Kidney (tissue), 14 donors: ENCODE measurements around the gene MAP7D3. TPM values are rescaled to one million over a fixed set of nuclear protein-coding genes. Genes with fewer than 3 reads are reported as not detected.

Source experiments
- DNase-seq, 5 donors: peaks; one replicate each; pipeline ENCODE4 v3.0.0-alpha.2; 2013 to 2020
- FAIRE-seq: peaks from 2 replicates; lab custom pipeline; 2012; peaks lifted over from hg19 to GRCh38; lab: Jason Lieb, UNC
- H3K27ac ChIP-seq, 2 donors: one replicate each; pipeline ENCODE4 v1.7.0; 2013; ENCODE audit warnings: low read depth in 2 of 2, low read length in 2 of 2, inconsistent platforms in 1 of 2
- H3K27me3 ChIP-seq: one replicate; pipeline ENCODE4 v1.7.1; 2013; ENCODE audit warnings: low read length, inconsistent platforms; ENCODE audit not compliant: control insufficient read depth, insufficient read depth
- H3K36me3 ChIP-seq, 3 donors: one replicate each; pipeline versions ENCODE4 v1.7.0 to v1.7.1; 2013; ENCODE audit warnings: low read length in 3 of 3, control low read depth in 1 of 3, inconsistent platforms in 1 of 3; ENCODE audit not compliant: insufficient read depth in 3 of 3, control insufficient read depth in 2 of 3
- H3K4me1 ChIP-seq, 3 donors: one replicate each; pipeline versions ENCODE4 v1.7.0 to v1.7.1; 2013; ENCODE audit warnings: low read length in 3 of 3, inconsistent platforms in 1 of 3, low read depth in 1 of 3; ENCODE audit not compliant: control insufficient read depth in 2 of 3, insufficient read depth in 2 of 3
- H3K4me3 ChIP-seq, 3 donors: one replicate each; pipeline versions ENCODE4 v1.7.0 to v1.8.1; 2013; ENCODE audit warnings: low read length in 3 of 3, control low read depth in 1 of 3, inconsistent platforms in 1 of 3
- H3K9ac ChIP-seq, 3 donors: one replicate each; pipeline versions ENCODE4 v1.7.0 to v1.7.1; 2013; ENCODE audit warnings: low read length in 3 of 3, control low read depth in 1 of 3, inconsistent platforms in 1 of 3
- H3K9me3 ChIP-seq, 3 donors: one replicate each; pipeline versions ENCODE4 v1.7.0 to v1.7.1; 2013; ENCODE audit warnings: low read length in 3 of 3, control low read depth in 1 of 3, inconsistent platforms in 1 of 3; ENCODE audit not compliant: control insufficient read depth in 2 of 3, insufficient read depth in 1 of 3
- CTCF ChIP-seq: IDR thresholded peaks from 3 replicates; pipeline ENCODE4 v1.5.1; 2012; ENCODE audit warnings: mild to moderate bottlenecking, moderate library complexity, borderline replicate concordance; ENCODE audit not compliant: insufficient read depth; ENCODE audit errors: extremely low read depth
- intact Hi-C: fragments of 100-400 bp; cut with DNase I; formaldehyde crosslinking; loops from one replicate; pipeline ENCODE4 v1.11.1; 2022
- polyA plus RNA-seq: library from polyadenylated mRNA; stranded (reverse); fragments of 350-450 nt; fragmentation: Illumina TruSeq; extraction: RNeasy Lipid Tissue Mini Kit (QIAGEN cat#74804); gene quantifications from one replicate; pipeline ENCODE4 v1.2.3, GENCODE V29; 2014; ENCODE audit warnings: low read depth, low replicate concordance; ENCODE audit not compliant: insufficient read depth
- total RNA-seq: library from RNA; stranded (reverse); fragmentation: NEBNext Ultra II Directional; extraction: Animal tissue kit (Norgen Biotek cat#: 25700); gene quantifications from one replicate; pipeline ENCODE4 v1.2.1, GENCODE V29; 2021
- donor health status: control.
- donor health status: control.
- donor health status: control.
- donor health status: control.
- donor health status: control.
- donor health status: DM: yes; HTN: yes; CAD: no.
- donor health status: Normal renal cell carcinoma (clear cell type).

MAP7D3 gene
- total and polyA plus RNA-seq, 2 donors from 2014 or later = 5.7 to 13.9 TPM

- intact Hi-C loops = no loop called here
- no peak for TF ChIP-seq CTCF
- no peaks in the 10 kb centered on the region for H3K36me3 ChIP-seq
- no peaks in the 10 kb centered on the region for H3K9me3 ChIP-seq
- no peak for FAIRE-seq
- no peak for DNase-seq
- no peaks in the 10 kb centered on the region for H3K4me1 ChIP-seq
- no peak overlapping the region for H3K9ac ChIP-seq
- H3K27me3 ChIP-seq = no peaks in the 10 kb centered on the region
- H3K27ac ChIP-seq = no peak overlapping the region
- H3K4me3 ChIP-seq = no peak overlapping the region
These were observed 22.8 kb upstream of the MAP7D3 start for GRCh38 chrX:136273986-136274385.

GRCh38 chrX:136272325-136272724 lies 21.1 kb upstream of the MAP7D3 start:
- DNase-seq = no peak
- H3K9ac ChIP-seq = no peak overlapping the region
- no peak for TF ChIP-seq CTCF
- H3K27ac ChIP-seq = no peak overlapping the region
- no peaks in the 10 kb centered on the region for H3K27me3 ChIP-seq
- FAIRE-seq = no peak
- H3K4me3 ChIP-seq = no peak overlapping the region
- intact Hi-C loops = no loop called here
- H3K4me1 ChIP-seq = no peaks in the 10 kb centered on the region
- H3K9me3 ChIP-seq = no peaks in the 10 kb centered on the region
- no peaks in the 10 kb centered on the region for H3K36me3 ChIP-seq

- Histone ChIP-seq H3K9ac (no peak overlapping the region), H3K27ac (no peak overlapping the region), H3K27me3 (no peaks in the 10 kb centered on the region), H3K36me3 (no peaks in the 10 kb centered on the region), H3K4me3 (no peak overlapping the region), H3K9me3 (no peaks in the 10 kb centered on the region), H3K4me1 (no peaks in the 10 kb centered on the region)
- FAIRE-seq = no peak
- intact Hi-C loops = no loop called here
- TF ChIP-seq CTCF = no peak
- DNase-seq = no peak
These were observed 20.1 kb upstream of the MAP7D3 start for GRCh38 chrX:136271300-136271699.

- intact Hi-C loops = no loop called here
- Histone ChIP-seq H3K36me3 (no peaks in the 10 kb centered on the region), H3K4me1 (no peaks in the 10 kb centered on the region), H3K27ac (no peak overlapping the region), H3K27me3 (no peaks in the 10 kb centered on the region), H3K4me3 (no peak overlapping the region), H3K9ac (no peak overlapping the region), H3K9me3 (no peaks in the 10 kb centered on the region)
- FAIRE-seq (no peak), DNase-seq (no peak)
- TF ChIP-seq CTCF = no peak
These were observed 18.7 kb upstream of the MAP7D3 start for GRCh38 chrX:136269921-136270320.
